HUES6 (cell line): ENCODE data around the gene CCDC93.
"Not testable (repeated sequence)": the region's sequence is repeated elsewhere in the genome, so short reads cannot be mapped to it uniquely, and the experiment has no call there.

ENCODE experiments used
- H3K27ac ChIP-seq: 2 replicates; pipeline ENCODE4 v1.7.0; 2013; ENCODE audit warnings: low read depth, mild to moderate bottlenecking, low read length, inconsistent platforms
- H3K27me3 ChIP-seq: 2 replicates; pipeline ENCODE4 v1.6.1; 2013; ENCODE audit warnings: low read length; ENCODE audit not compliant: control insufficient read depth, insufficient read depth
- H3K36me3 ChIP-seq: 2 replicates; pipeline ENCODE4 v1.6.1; 2013; ENCODE audit warnings: low read length; ENCODE audit not compliant: control insufficient read depth, insufficient read depth
- H3K4me1 ChIP-seq: 2 replicates; pipeline ENCODE4 v1.6.1; 2013; ENCODE audit warnings: low read length; ENCODE audit not compliant: control insufficient read depth, insufficient read depth
- H3K4me3 ChIP-seq: 2 replicates; pipeline ENCODE4 v1.5.1; 2013; ENCODE audit warnings: low read depth, low read length
- H3K9ac ChIP-seq: one replicate; pipeline ENCODE4 v1.6.1; 2013; ENCODE audit warnings: mild to moderate bottlenecking, low read length
- H3K9me3 ChIP-seq: 2 replicates; pipeline ENCODE4 v1.6.1; 2013; ENCODE audit warnings: low read depth, low read length; ENCODE audit not compliant: control insufficient read depth, insufficient read depth

Gene CCDC93

GRCh38 chr2:117938611-117939010 lies 75.3 kb downstream of the CCDC93 start:
- H3K4me1 ChIP-seq = no peaks in the 10 kb centered on the region
- no peaks in the 10 kb centered on the region for H3K9me3 ChIP-seq
- H3K4me3 ChIP-seq = no peak overlapping the region
- H3K27me3 ChIP-seq = no peaks in the 10 kb centered on the region
- H3K36me3 ChIP-seq = peaks cover 81% of the 10 kb centered on the region
- no peak overlapping the region for H3K27ac ChIP-seq
- no peak overlapping the region for H3K9ac ChIP-seq

GRCh38 chr2:117936871-117937428 lies 76.9 kb downstream of the CCDC93 start:
- Histone ChIP-seq H3K4me1 (no peaks in the 10 kb centered on the region), H3K9ac (no peak overlapping the region), H3K27ac (no peak overlapping the region), H3K36me3 (peaks cover 90% of the 10 kb centered on the region), H3K4me3 (no peak overlapping the region), H3K9me3 (no peaks in the 10 kb centered on the region), H3K27me3 (no peaks in the 10 kb centered on the region)

GRCh38 chr2:117935954-117936353 lies 77.9 kb downstream of the CCDC93 start:
- Histone ChIP-seq H3K36me3 (peaks cover 94% of the 10 kb centered on the region), H3K9ac (no peak overlapping the region), H3K4me3 (no peak overlapping the region), H3K27ac (no peak overlapping the region), H3K27me3 (no peaks in the 10 kb centered on the region), H3K4me1 (no peaks in the 10 kb centered on the region), H3K9me3 (no peaks in the 10 kb centered on the region)

DNA sequence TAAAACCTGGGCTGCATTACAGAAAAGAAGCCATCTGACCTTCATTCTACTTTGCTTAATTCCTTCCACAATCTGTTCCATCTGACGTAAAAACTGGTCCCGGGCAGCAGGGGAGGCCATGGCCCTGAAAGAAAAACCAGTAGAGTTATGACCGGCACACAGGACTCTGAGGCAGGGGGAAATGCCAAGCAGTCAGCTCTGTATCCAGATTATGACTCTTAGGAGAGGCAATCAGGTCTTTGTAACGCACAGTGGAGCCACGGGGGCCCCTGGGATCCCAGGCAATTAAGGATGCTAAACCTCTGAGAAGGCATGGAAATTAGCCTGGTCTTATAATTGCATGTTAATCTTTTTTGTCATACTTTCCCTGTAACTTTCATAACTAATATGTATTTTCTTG lies 78.4 kb downstream of the CCDC93 start:
- Histone ChIP-seq H3K4me1 (no peaks in the 10 kb centered on the region), H3K36me3 (peaks cover 94% of the 10 kb centered on the region), H3K27me3 (no peaks in the 10 kb centered on the region), H3K9ac (no peak overlapping the region), H3K4me3 (no peak overlapping the region), H3K9me3 (no peaks in the 10 kb centered on the region), H3K27ac (no peak overlapping the region)

DNA sequence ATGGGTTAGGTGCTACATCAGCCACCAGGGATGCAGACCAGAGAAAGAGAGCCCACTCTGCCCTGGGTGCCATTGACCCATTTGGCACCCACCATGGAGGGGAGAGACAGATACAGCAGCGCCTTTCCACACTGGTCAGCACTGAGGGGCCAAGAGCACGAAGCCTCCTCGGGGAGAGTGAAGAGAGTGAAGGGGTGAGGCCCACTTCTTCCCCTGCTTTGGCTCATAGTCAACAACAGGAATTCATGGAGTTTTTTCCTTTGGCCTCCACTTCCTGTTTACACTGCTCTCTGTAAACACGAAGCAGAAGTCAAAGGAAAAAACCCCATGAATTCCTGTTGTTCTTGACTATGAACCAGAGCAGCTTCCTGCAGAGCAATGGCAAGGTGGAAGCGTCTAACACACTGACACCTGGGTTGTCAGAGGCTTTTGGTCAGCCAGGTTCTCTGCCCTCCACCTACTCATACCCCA lies 80.0 kb downstream of the CCDC93 start:
- Histone ChIP-seq H3K27me3 (no peaks in the 10 kb centered on the region), H3K9me3 (no peaks in the 10 kb centered on the region), H3K4me3 (no peak overlapping the region), H3K36me3 (peaks cover 93% of the 10 kb centered on the region), H3K9ac (no peak overlapping the region), H3K4me1 (no peaks in the 10 kb centered on the region), H3K27ac (no peak overlapping the region)

DNA sequence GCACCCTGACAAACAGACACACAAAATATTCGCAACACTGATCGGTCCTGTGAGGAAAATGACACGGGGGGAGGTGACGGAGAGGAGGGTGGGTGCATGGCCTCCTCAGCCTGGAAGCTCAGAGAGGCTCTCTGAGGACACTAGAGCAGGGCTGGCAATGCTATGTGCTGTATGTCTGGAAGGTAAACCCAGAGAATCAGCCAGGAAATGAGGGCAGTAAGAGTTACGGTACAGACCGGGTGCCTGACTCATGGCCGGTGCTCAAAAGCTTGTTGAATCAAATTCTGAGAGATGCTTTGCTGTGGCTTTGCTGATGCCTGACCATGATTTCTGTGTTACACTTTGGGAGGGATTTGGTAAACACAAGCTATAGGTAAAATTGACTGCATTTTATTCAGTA lies 81.9 kb downstream of the CCDC93 start:
- Histone ChIP-seq H3K9ac (no peak overlapping the region), H3K9me3 (no peaks in the 10 kb centered on the region), H3K4me1 (no peaks in the 10 kb centered on the region), H3K36me3 (peaks cover 77% of the 10 kb centered on the region), H3K27me3 (no peaks in the 10 kb centered on the region), H3K27ac (no peak overlapping the region), H3K4me3 (no peak overlapping the region)

DNA sequence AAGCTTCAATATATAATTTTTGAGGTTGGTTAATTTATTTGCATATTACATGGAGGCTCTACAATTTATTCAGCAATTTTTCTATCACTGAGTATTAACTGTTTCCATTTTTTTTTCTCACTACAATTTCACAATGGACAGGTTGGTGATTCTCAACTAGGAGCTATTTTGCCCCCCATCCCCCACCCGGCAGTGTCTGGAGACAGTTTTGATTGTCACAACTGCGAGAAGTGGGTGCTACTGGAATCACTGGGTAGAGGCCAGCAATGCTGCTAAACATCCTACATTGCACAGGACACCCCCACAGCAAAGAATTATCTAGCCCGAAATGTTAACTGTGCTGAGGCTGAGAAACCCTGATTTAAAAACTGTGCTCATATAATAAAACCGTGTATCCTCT lies 82.6 kb downstream of the CCDC93 start:
- Histone ChIP-seq H3K4me1 (no peaks in the 10 kb centered on the region), H3K36me3 (peaks cover 70% of the 10 kb centered on the region), H3K9me3 (no peaks in the 10 kb centered on the region), H3K27ac (no peak overlapping the region), H3K27me3 (no peaks in the 10 kb centered on the region), H3K9ac (no peak overlapping the region), H3K4me3 (no peak overlapping the region)

- Histone ChIP-seq H3K27ac (no peak overlapping the region), H3K36me3 (peaks cover 66% of the 10 kb centered on the region), H3K9ac (no peak overlapping the region), H3K4me1 (no peaks in the 10 kb centered on the region), H3K4me3 (no peak overlapping the region), H3K27me3 (no peaks in the 10 kb centered on the region), H3K9me3 (no peaks in the 10 kb centered on the region)
These were observed 83.1 kb downstream of the CCDC93 start for GRCh38 chr2:117930775-117931174.

- H3K4me1 ChIP-seq, H3K27me3 ChIP-seq, H3K4me3 ChIP-seq, H3K27ac ChIP-seq, H3K9ac ChIP-seq: not testable (repeated sequence)
- Histone ChIP-seq H3K9me3 (peaks cover 11% of the 10 kb centered on the region), H3K36me3 (peaks cover 49% of the 10 kb centered on the region)
These were observed 90.4 kb downstream of the CCDC93 start for GRCh38 chr2:117923471-117923870.

GRCh38 chr2:117921520-117921919 lies 92.3 kb downstream of the CCDC93 start:
- peaks cover 11% of the 10 kb centered on the region for H3K9me3 ChIP-seq
- no peak overlapping the region for H3K4me3 ChIP-seq
- H3K27me3 ChIP-seq = no peaks in the 10 kb centered on the region
- H3K4me1 ChIP-seq = no peaks in the 10 kb centered on the region
- no peak overlapping the region for H3K9ac ChIP-seq
- no peak overlapping the region for H3K27ac ChIP-seq
- peaks cover 61% of the 10 kb centered on the region for H3K36me3 ChIP-seq

DNA sequence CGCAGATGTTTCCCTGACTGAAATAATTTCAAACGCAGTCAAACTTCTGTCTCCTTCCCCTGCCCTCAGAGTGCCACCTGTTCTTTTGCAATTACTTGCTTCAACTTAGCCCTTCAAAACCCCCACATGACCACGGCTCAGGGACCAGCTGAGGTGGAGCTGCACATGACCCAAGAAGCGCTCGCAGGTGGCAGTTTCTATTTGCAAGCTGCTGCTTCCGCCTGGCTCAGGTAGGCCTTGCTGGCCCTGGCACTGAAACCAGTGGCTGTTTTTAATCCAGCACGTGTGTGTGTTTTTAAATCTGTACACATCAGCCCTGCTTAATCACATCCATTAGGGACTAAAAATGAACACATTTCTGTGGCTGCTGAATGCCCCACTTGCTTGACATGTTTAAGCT lies 95.3 kb downstream of the CCDC93 start:
- Histone ChIP-seq H3K4me1 (no peaks in the 10 kb centered on the region), H3K27me3 (no peaks in the 10 kb centered on the region), H3K9me3 (peaks cover 7% of the 10 kb centered on the region), H3K4me3 (no peak overlapping the region), H3K27ac (no peak overlapping the region), H3K9ac (no peak overlapping the region), H3K36me3 (peaks cover 60% of the 10 kb centered on the region)
